K562 (cell line): ENCODE measurements around the gene UNC93B1. TPM values are rescaled to one million over a fixed set of nuclear protein-coding genes. Genes with fewer than 3 reads are reported as not detected.

Experiments used
- ATAC-seq: fragments of 200-7000 bp; cut with Tn5 transposase; 3 replicates; pipeline ENCODE4 v1.9.1; 2020; ENCODE audit warnings: moderate library complexity
- BruUV-seq: library from RNA; stranded (reverse); fragments of 400-500 nt; replicated peaks from 2 replicates; lab custom pipeline; 2021; lab: Mats Ljungman, UMichigan
- CTCF ChIA-PET: fragments of 300-600 bp; formaldehyde crosslinking; extraction: SDS; loops from one replicate; lab custom pipeline; 2021; ENCODE audit warnings: low intra/inter-chr PET ratio; lab: Yijun Ruan, JAX
- POLR2A ChIA-PET: fragments of 300-600, 350-650 bp; sonication (Branson Sonifier 250); formaldehyde crosslinking; extraction: SDS; loops from one replicate; lab custom pipeline; 2021; ENCODE audit warnings: antibody characterized with exemption, inconsistent platforms; lab: Yijun Ruan, JAX
- DNase-seq, 4 experiments: peaks; one replicate each; pipeline versions ENCODE4 v3.0.0 to v3.0.0-alpha.2; 2011 to 2018; ENCODE audit warnings: low spot score in 3 of 4, mixed read lengths in 3 of 4; ENCODE audit errors: extremely low read depth in 1 of 4
- FAIRE-seq: peaks from 2 replicates; lab custom pipeline; 2011; peaks lifted over from hg19 to GRCh38; lab: Jason Lieb, UNC
- H2AFZ ChIP-seq: 2 replicates; pipeline ENCODE4 v1.6.0; 2011; ENCODE audit warnings: low read depth, low read length, control low read depth, inconsistent platforms
- H3K27ac ChIP-seq: fragments of 200-600 bp; 3 replicates; pipeline ENCODE4 v1.8.0; 2011; ENCODE audit warnings: low read depth, mild to moderate bottlenecking, control low read depth, inconsistent platforms, low read length, moderate library complexity, mixed read lengths; ENCODE audit errors: extremely low read depth
- H3K27me3 ChIP-seq, 2 experiments: fragments of 300-600 bp in 1 of 2; 2 replicates in 1 of 2; 3 replicates in 1 of 2; pipeline versions ENCODE4 v1.6.0 to v1.8.0; 2011; ENCODE audit warnings: inconsistent platforms in 2 of 2, low read length in 2 of 2, mild to moderate bottlenecking in 1 of 2, mixed read lengths in 1 of 2, moderate library complexity in 1 of 2; ENCODE audit not compliant: control insufficient read depth in 2 of 2, insufficient read depth in 2 of 2
- H3K36me3 ChIP-seq: fragments of 300-600 bp; 3 replicates; pipeline ENCODE4 v1.8.0; 2011; ENCODE audit warnings: mild to moderate bottlenecking, low read length, inconsistent platforms; ENCODE audit not compliant: control insufficient read depth, insufficient read depth
- H3K4me1 ChIP-seq, 2 experiments: fragments of 200-600 bp in 1 of 2; replicated peaks in 1 of 2; 2 replicates in 1 of 2; 3 replicates in 1 of 2; pipeline versions ENCODE4 v1.5.1 to v1.8.0; 2011; ENCODE audit warnings: inconsistent platforms in 2 of 2, low read length in 2 of 2, mild to moderate bottlenecking in 1 of 2, mixed read lengths in 1 of 2, moderate library complexity in 1 of 2; ENCODE audit not compliant: control insufficient read depth in 2 of 2, insufficient read depth in 2 of 2
- H3K4me2 ChIP-seq: 2 replicates; pipeline ENCODE4 v1.6.1; 2011; ENCODE audit warnings: low read length, control low read depth, inconsistent platforms, mixed read lengths; ENCODE audit not compliant: insufficient read depth
- H3K4me3 ChIP-seq: fragments of 200-600 bp; sonication (generic), shearing (Covaris generic); 2 replicates; pipeline ENCODE4 v1.5.1; 2016; ENCODE audit warnings: control low read depth, inconsistent platforms
- H3K79me2 ChIP-seq: fragments of 200-600 bp; 3 replicates; pipeline ENCODE4 v1.8.0; 2011; ENCODE audit warnings: low read length, inconsistent platforms; ENCODE audit not compliant: control insufficient read depth, insufficient read depth
- H3K9ac ChIP-seq, 2 experiments: 2 replicates each; pipeline versions ENCODE4 v1.6.0 to v1.6.1; 2011; ENCODE audit warnings: low read depth in 2 of 2, low read length in 2 of 2, control low read depth in 1 of 2, inconsistent platforms in 1 of 2, mild to moderate bottlenecking in 1 of 2, mixed read lengths in 1 of 2; ENCODE audit not compliant: insufficient read depth in 1 of 2
- H3K9me1 ChIP-seq: one replicate; pipeline ENCODE4 v1.6.0; 2011; ENCODE audit warnings: inconsistent platforms, mild to moderate bottlenecking, low read length, moderate library complexity; ENCODE audit not compliant: control insufficient read depth, insufficient read depth
- H3K9me3 ChIP-seq: replicated peaks from 2 replicates; pipeline ENCODE4 v1.5.1; 2011; ENCODE audit warnings: low read depth, low read length, inconsistent platforms; ENCODE audit not compliant: control insufficient read depth, insufficient read depth
- H4K20me1 ChIP-seq: replicated peaks from 2 replicates; pipeline ENCODE4 v1.6.1; 2011; ENCODE audit warnings: low read length, inconsistent platforms, mixed read lengths; ENCODE audit not compliant: control insufficient read depth, insufficient read depth
- POLR2G ChIP-seq: fragments of 200-400 bp; formaldehyde crosslinking; IDR thresholded peaks from 2 replicates; pipeline ENCODE4 v1.6.1; 2017; ENCODE audit warnings: low read depth, mild to moderate bottlenecking, antibody characterized with exemption, low read length, moderate library complexity
- RBFOX2 ChIP-seq: fragments of 200-400 bp; formaldehyde crosslinking; IDR thresholded peaks from 2 replicates; pipeline ENCODE4 v1.6.1; 2017; ENCODE audit warnings: low read depth, mild to moderate bottlenecking, low read length, moderate library complexity
- WGBS: fragments of 100-300 bp; shearing (Covaris generic); methylation state at CpG from one replicate; pipeline ENCODE4 v1.1.6; 2016; ENCODE audit warnings: low coverage, mixed read lengths; ENCODE audit not compliant: insufficient coverage; ENCODE audit errors: missing lambda C conversion rate; 5-methylcytosine and 5-hydroxymethylcytosine counted together
- in situ Hi-C: fragments of 300-500 bp; cut with MboI; formaldehyde crosslinking; loops from 4 replicates; pipeline ENCODE4 v1.15.0; 2018; ENCODE audit warnings: inconsistent platforms, mixed read lengths
- intact Hi-C: fragments of 100-400 bp; cut with micrococcal nuclease; formaldehyde crosslinking; loops from 2 replicates; pipeline ENCODE4 v1.14.2; 2022
- polyA plus RNA-seq, 8 experiments: library from polyadenylated mRNA; depleted of rRNA in 4 of 8; stranded (reverse) in 5 of 8; unstranded in 3 of 8; fragments of >200 nt; fragmentation: Nextera tagmentation in 2 of 8; fragmentation: Illumina TruSeq in 1 of 8; extraction: Ambion mirVana in 2 of 8; extraction: Trizol in 1 of 8; gene quantifications; 2 replicates each; pipeline versions ENCODE4 v1.2.1 to v1.2.3, GENCODE V29; 2011 to 2014; ENCODE audit warnings: inconsistent platforms in 1 of 8, missing spikeins in 1 of 8
- total RNA-seq, 7 experiments: library from RNA; depleted of rRNA in 6 of 7; stranded (reverse); fragments of >200 nt in 6 of 7; fragmentation: Illumina TruSeq in 2 of 7; extraction: Trizol in 2 of 7; gene quantifications; 2 replicates each; pipeline versions ENCODE4 v1.2.1 to v1.2.3, GENCODE V29; 2011 to 2021; ENCODE audit warnings: low replicate concordance in 1 of 7
- TF ChIP-seq, protein P1 (sequence below): fragments of 250-450 bp; sonication (Bioruptor Pico); IDR thresholded peaks from 2 replicates; pipeline ENCODE4 v1.8.0; 2022; ENCODE audit warnings: moderate library complexity, mild to moderate bottlenecking, inconsistent platforms

UNC93B1 gene
- total and polyA plus RNA-seq, 9 of the 15 experiments (the other 6 are each of a cell fraction or from before 2014, with no cell fraction given), result 0.10 to 13.6 (median 6.5) TPM

- ChIA-PET CTCF (no interaction called here), POLR2A (interaction anchor here (0.7 to 1.5 kb wide), 3 partner anchors 7 to 17 kb away, joined by 3 to 5 read pairs (median 4); no protein-coding TSS in a partner anchor)
- DNase-seq (no peak), FAIRE-seq (no peak), ATAC-seq (no peak)
- no peak overlapping the region for H2AFZ ChIP-seq
- H3K4me1 ChIP-seq, result peaks cover 8 to 47% of the 10 kb centered on the region in 2 experiments
- no peaks in the 10 kb centered on the region; the same call in 2 of the 3 replicates for H3K79me2 ChIP-seq
- no peak overlapping the region for H3K27ac ChIP-seq
- peaks cover 4% of the 10 kb centered on the region; the same call in 1 of the 2 replicates for H4K20me1 ChIP-seq
- 0 out of 2 replicates have a peak, but pooled peaks have one; percentile 52 for TF ChIP-seq POLR2G
- TF ChIP-seq, protein P1, sequence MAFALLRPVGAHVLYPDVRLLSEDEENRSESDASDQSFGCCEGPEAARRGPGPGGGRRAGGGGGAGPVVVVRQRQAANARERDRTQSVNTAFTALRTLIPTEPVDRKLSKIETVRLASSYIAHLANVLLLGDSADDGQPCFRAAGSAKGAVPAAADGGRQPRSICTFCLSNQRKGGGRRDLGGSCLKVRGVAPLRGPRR (CRISPR knock-in tag), result no peak
- TF ChIP-seq RBFOX2, result peak; percentile 48
- no peaks in the 10 kb centered on the region for H3K27me3 ChIP-seq
- no peaks in the 10 kb centered on the region for H3K9me3 ChIP-seq
- WGBS, result 91% methylated on average over 35 of the region's 37 CpGs
- H3K9me1 ChIP-seq, result no peaks in the 10 kb centered on the region
- in situ Hi-C loops, result no loop called here
- BruUV-seq, result no TSS peak
- H3K9ac ChIP-seq, result no peak overlapping the region
- H3K4me2 ChIP-seq, result no peak overlapping the region
- intact Hi-C loops, result no loop called here
- peaks cover 91% of the 10 kb centered on the region; the same call in 2 of the 3 replicates for H3K36me3 ChIP-seq
- no peak overlapping the region for H3K4me3 ChIP-seq
Observed at GRCh38 chr11:68047437-68048290, 43.8 kb upstream of the UNC93B1 start.
